Natural killer cell (primary cell): ENCODE measurements around the gene USP9X. TPM values are rescaled to one million over a fixed set of nuclear protein-coding genes. Genes with fewer than 3 reads are reported as not detected.

ENCODE experiments used
- ATAC-seq, 3 donors: fragments of 150-1000 bp in 2 of 3; fragments of 200-7000 bp in 1 of 3; cut with Tn5 transposase; 1 replicate in 1 of 3; 2 replicates in 2 of 3; pipeline ENCODE4 v1.10.0; 2021; ENCODE audit warnings: mild to moderate bottlenecking in 2 of 3, moderate library complexity in 2 of 3
- DNase-seq, 2 donors: peaks; one replicate each; pipeline versions ENCODE4 v3.0.0 to v3.0.0-alpha.2; 2013 to 2021; ENCODE audit warnings: mixed read lengths in 1 of 2
- H3K27ac ChIP-seq: one replicate; pipeline ENCODE4 v1.5.1; 2013; ENCODE audit warnings: mild to moderate bottlenecking, low read length
- H3K27me3 ChIP-seq: one replicate; pipeline ENCODE4 v1.6.1; 2013; ENCODE audit warnings: low read length; ENCODE audit not compliant: control insufficient read depth, insufficient read depth
- H3K36me3 ChIP-seq: one replicate; pipeline ENCODE4 v1.6.1; 2013; ENCODE audit warnings: low read length; ENCODE audit not compliant: control insufficient read depth, insufficient read depth
- H3K4me1 ChIP-seq: one replicate; pipeline ENCODE4 v1.6.1; 2013; ENCODE audit warnings: low read length; ENCODE audit not compliant: control insufficient read depth, insufficient read depth
- H3K4me3 ChIP-seq: one replicate; pipeline ENCODE4 v1.5.1; 2013; ENCODE audit warnings: low read length
- H3K9me3 ChIP-seq: one replicate; pipeline ENCODE4 v1.6.1; 2013; ENCODE audit warnings: low read length; ENCODE audit not compliant: control insufficient read depth, insufficient read depth
- H3K27ac Mint-ChIP-seq, 2 donors: one replicate each; pipeline ENCODE4 v1.8.0; 2022; ENCODE audit warnings: mild to moderate bottlenecking in 2 of 2, mixed read lengths in 2 of 2, moderate library complexity in 1 of 2
- H3K27me3 Mint-ChIP-seq, 2 donors: one replicate each; pipeline ENCODE4 v1.8.0; 2022; ENCODE audit warnings: low read depth in 2 of 2, mixed read lengths in 2 of 2
- H3K36me3 Mint-ChIP-seq: one replicate; pipeline ENCODE4 v1.8.0; 2022; ENCODE audit warnings: mixed read lengths
- H3K4me1 Mint-ChIP-seq, 2 donors: one replicate each; pipeline ENCODE4 v1.8.0; 2022; ENCODE audit warnings: mixed read lengths in 2 of 2
- H3K4me3 Mint-ChIP-seq: one replicate; pipeline ENCODE4 v1.8.0; 2022; ENCODE audit warnings: mild to moderate bottlenecking, moderate library complexity, mixed read lengths
- H3K9me3 Mint-ChIP-seq, 2 donors: one replicate each; pipeline ENCODE4 v1.8.0; 2022; ENCODE audit warnings: mixed read lengths in 2 of 2
- WGBS: methylation state at CpG from one replicate; pipeline ENCODE4 v1.1.7; 2013; ENCODE audit warnings: missing lambda C conversion rate; ENCODE audit not compliant: insufficient coverage; 5-methylcytosine and 5-hydroxymethylcytosine counted together
- intact Hi-C: fragments of 100-400 bp; cut with micrococcal nuclease; formaldehyde crosslinking; loops from one replicate; pipeline ENCODE4 v1.14.2; 2022
- total RNA-seq, 4 donors: library from RNA; stranded (reverse); fragments of 120-200 nt in 1 of 4; gene quantifications; one replicate each; pipeline versions ENCODE4 v1.2.3 to v1.2.4, GENCODE V29; 2013 to 2022
- TF ChIP-seq, protein P1 (sequence below): fragments of 200-600 bp; IDR thresholded peaks from one replicate; pipeline ENCODE4 v1.8.0; 2022; ENCODE audit warnings: antibody characterized with exemption

The USP9X gene
- total RNA-seq, 3 donors from 2014 or later (not counting 1 experiment from before 2014, with no cell fraction given) = 76.3 to 87.4 (median 81.9) TPM

DNA sequence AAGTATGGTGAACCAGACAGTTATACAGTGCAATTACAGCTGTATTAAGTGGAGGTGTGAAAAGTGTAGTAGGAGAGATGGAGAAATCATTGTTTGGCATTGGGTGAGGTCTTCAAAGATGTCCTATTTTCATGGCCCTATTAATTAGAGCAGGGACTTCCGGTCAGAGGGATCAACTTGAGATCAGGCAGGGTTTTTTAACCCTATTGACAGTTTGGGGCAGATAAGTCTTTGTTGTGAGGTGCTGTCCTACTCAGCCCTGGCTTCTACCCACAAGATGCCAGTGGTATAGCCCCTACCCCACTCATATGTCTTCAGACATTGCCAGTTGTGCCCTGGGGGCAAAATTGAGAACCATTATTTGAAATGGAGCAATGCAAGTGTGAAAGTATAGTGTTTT is 9.9 kb downstream of the USP9X start:
- no peaks in the 10 kb centered on the region for H3K27me3 ChIP-seq
- Mint-ChIP-seq H3K4me1 (peaks cover 41 to 80% of the 10 kb centered on the region in 2 donors), H3K27me3 (no peaks in the 10 kb centered on the region), H3K36me3 (no peaks in the 10 kb centered on the region), H3K27ac (peak overlapping the region in 1 of 2 donors; percentile 89), H3K9me3 (no peaks in the 10 kb centered on the region), H3K4me3 (no peak overlapping the region)
- intact Hi-C loops = no loop called here
- no peak overlapping the region for H3K27ac ChIP-seq
- TF ChIP-seq, protein P1, sequence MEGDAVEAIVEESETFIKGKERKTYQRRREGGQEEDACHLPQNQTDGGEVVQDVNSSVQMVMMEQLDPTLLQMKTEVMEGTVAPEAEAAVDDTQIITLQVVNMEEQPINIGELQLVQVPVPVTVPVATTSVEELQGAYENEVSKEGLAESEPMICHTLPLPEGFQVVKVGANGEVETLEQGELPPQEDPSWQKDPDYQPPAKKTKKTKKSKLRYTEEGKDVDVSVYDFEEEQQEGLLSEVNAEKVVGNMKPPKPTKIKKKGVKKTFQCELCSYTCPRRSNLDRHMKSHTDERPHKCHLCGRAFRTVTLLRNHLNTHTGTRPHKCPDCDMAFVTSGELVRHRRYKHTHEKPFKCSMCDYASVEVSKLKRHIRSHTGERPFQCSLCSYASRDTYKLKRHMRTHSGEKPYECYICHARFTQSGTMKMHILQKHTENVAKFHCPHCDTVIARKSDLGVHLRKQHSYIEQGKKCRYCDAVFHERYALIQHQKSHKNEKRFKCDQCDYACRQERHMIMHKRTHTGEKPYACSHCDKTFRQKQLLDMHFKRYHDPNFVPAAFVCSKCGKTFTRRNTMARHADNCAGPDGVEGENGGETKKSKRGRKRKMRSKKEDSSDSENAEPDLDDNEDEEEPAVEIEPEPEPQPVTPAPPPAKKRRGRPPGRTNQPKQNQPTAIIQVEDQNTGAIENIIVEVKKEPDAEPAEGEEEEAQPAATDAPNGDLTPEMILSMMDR = no peak
- peaks cover 3% of the 10 kb centered on the region for H3K4me1 ChIP-seq
- WGBS = no CpG with 5 or more reads among the region's 1 CpG
- ATAC-seq (peak in 1 of 3 donors; percentile 28), DNase-seq (no peak)
- H3K9me3 ChIP-seq = no peaks in the 10 kb centered on the region
- no peaks in the 10 kb centered on the region for H3K36me3 ChIP-seq
- H3K4me3 ChIP-seq = no peak overlapping the region

DNA sequence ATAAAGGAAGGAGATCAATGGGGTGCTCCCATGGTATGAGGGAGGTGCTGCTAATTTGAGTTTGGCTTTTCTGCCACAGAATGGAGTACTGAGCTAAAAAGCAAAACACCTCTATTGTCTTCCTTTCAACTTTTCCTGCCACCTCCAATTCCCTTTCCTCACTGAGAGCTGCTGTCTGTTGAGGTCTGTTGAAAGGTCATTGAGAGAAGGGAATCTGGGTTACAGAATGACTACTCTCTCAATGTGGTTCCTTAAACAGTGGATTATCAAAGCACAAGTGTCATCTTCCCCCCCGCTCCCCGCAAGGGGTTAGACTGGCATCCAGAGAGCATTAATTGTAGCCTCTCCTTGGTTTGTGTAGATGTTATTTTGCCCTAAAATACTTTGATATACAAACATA is 10.7 kb downstream of the USP9X start:
- ATAC-seq (peak in 1 of 3 donors; percentile 32), DNase-seq (no peak)
- H3K4me1 Mint-ChIP-seq = peaks cover 40 to 82% of the 10 kb centered on the region in 2 donors
- Histone ChIP-seq H3K9me3 (no peaks in the 10 kb centered on the region), H3K36me3 (no peaks in the 10 kb centered on the region), H3K4me1 (peaks cover 3% of the 10 kb centered on the region), H3K27me3 (no peaks in the 10 kb centered on the region), H3K27ac (no peak overlapping the region), H3K4me3 (no peak overlapping the region)
- intact Hi-C loops = no loop called here
- H3K4me3 Mint-ChIP-seq = no peak overlapping the region
- WGBS = no CpG with 5 or more reads among the region's 2 CpGs
- H3K36me3 Mint-ChIP-seq = no peaks in the 10 kb centered on the region
- no peaks in the 10 kb centered on the region for H3K9me3 Mint-ChIP-seq
- H3K27ac Mint-ChIP-seq = peak overlapping the region; percentile 55 to 89
- no peaks in the 10 kb centered on the region for H3K27me3 Mint-ChIP-seq
- TF ChIP-seq, protein P1 = no peak

DNA sequence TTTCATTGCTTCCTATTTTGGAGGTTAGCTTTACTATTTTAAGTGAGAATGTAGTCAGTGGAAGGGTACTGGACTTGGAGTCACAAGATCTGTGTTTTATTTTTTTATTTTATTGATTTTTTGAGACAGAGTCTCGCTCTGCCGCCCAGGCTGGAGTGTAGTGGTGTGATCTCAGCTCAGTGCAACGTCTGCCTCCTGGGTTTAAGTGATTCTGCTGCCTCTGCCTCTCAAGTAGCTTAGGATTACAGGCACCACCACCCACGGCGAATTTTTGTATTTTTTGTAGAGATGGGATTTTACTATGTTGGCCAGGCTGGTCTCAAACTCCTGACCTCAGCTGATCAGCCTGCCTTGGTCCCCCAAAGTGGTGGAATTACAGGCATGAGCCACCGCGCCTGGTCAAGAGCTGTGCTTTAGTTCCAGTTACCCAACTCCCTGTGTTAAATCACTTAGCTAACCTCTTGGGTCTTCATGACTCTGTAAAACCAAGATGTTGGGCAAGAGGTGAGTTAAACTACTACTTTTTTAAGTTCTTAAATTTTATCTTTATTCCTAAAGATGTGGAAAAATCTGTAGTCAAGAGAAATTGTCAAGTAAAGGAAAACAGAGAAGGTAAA is 11.2 kb downstream of the USP9X start:
- no peaks in the 10 kb centered on the region for H3K9me3 Mint-ChIP-seq
- intact Hi-C loops = no loop called here
- Histone ChIP-seq H3K4me1 (peaks cover 3% of the 10 kb centered on the region), H3K27me3 (no peaks in the 10 kb centered on the region), H3K9me3 (no peaks in the 10 kb centered on the region), H3K4me3 (no peak overlapping the region), H3K36me3 (no peaks in the 10 kb centered on the region), H3K27ac (no peak overlapping the region)
- peaks cover 35 to 78% of the 10 kb centered on the region in 2 donors for H3K4me1 Mint-ChIP-seq
- TF ChIP-seq, protein P1 = no peak
- H3K36me3 Mint-ChIP-seq = no peaks in the 10 kb centered on the region
- no peak overlapping the region for H3K4me3 Mint-ChIP-seq
- no peaks in the 10 kb centered on the region for H3K27me3 Mint-ChIP-seq
- ATAC-seq (no peak), DNase-seq (no peak)
- peak overlapping the region; percentile 55 to 89 for H3K27ac Mint-ChIP-seq
- 85% methylated on average over 5 of the region's 7 CpGs for WGBS

DNA sequence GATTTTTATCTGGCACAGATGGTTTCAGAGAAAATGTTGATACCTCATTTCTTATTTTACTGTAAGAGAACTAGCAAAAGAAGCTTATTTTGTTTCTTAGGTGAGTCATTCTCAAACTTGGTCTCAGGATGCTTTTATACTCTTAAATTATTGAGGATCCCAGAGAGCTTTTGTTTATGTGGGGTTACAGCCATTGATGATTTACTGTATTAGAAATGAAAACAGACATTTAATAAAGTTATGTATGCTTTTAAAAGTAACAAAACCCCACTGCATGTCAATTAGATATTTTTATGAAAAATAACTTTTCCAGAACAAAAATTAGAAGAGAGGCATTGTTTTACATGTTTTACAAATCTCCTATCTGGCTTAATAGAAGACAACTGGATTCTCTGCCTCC is 12.1 kb downstream of the USP9X start:
- TF ChIP-seq, protein P1 = no peak
- DNase-seq (no peak), ATAC-seq (no peak)
- no peaks in the 10 kb centered on the region for H3K27me3 Mint-ChIP-seq
- no peaks in the 10 kb centered on the region for H3K36me3 ChIP-seq
- H3K4me1 ChIP-seq = peaks cover 3% of the 10 kb centered on the region
- no peak overlapping the region for H3K4me3 ChIP-seq
- no peaks in the 10 kb centered on the region for H3K36me3 Mint-ChIP-seq
- H3K27me3 ChIP-seq = no peaks in the 10 kb centered on the region
- H3K9me3 Mint-ChIP-seq = no peaks in the 10 kb centered on the region
- H3K4me3 Mint-ChIP-seq = no peak overlapping the region
- H3K27ac ChIP-seq = no peak overlapping the region
- peaks cover 38 to 74% of the 10 kb centered on the region in 2 donors for H3K4me1 Mint-ChIP-seq
- peak overlapping the region; percentile 55 to 72 for H3K27ac Mint-ChIP-seq
- no peaks in the 10 kb centered on the region for H3K9me3 ChIP-seq
- intact Hi-C loops = no loop called here
